GM12874 (cell line): ENCODE data around the gene NHERF2.

Experiments used
- CTCF ChIP-seq: IDR thresholded peaks from 2 replicates; pipeline ENCODE4 v1.5.1; 2011; ENCODE audit warnings: low read depth, mild to moderate bottlenecking, control low read depth, low read length, moderate library complexity; ENCODE audit not compliant: insufficient read depth

NHERF2 gene

GRCh38 chr16:1991948-1992703, 34.6 kb upstream of the NHERF2 start:
- no peak for TF ChIP-seq CTCF

GRCh38 chr16:1992704-1993317, 33.9 kb upstream of the NHERF2 start:
- TF ChIP-seq CTCF: no peak

DNA sequence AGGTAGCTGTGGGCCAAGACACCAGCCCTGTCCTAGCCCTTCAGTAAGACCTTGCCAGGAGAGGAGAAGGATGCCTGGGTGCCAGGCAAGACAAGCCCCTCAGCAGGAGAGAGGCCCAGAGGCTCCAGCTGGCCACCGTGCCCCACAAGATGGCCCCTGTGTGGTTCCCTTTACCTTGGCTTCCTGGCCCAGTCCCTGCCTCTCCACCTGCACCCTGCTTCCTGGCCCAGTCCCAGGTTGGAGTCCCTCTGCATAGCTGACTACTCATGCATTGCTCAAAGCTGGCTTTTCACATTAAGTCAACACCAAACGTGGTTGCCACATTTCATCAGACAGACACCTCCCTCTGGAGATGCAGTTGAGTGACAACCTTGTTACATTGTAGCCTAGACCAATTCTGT, 33.0 kb upstream of the NHERF2 start:
- no peak for TF ChIP-seq CTCF

DNA sequence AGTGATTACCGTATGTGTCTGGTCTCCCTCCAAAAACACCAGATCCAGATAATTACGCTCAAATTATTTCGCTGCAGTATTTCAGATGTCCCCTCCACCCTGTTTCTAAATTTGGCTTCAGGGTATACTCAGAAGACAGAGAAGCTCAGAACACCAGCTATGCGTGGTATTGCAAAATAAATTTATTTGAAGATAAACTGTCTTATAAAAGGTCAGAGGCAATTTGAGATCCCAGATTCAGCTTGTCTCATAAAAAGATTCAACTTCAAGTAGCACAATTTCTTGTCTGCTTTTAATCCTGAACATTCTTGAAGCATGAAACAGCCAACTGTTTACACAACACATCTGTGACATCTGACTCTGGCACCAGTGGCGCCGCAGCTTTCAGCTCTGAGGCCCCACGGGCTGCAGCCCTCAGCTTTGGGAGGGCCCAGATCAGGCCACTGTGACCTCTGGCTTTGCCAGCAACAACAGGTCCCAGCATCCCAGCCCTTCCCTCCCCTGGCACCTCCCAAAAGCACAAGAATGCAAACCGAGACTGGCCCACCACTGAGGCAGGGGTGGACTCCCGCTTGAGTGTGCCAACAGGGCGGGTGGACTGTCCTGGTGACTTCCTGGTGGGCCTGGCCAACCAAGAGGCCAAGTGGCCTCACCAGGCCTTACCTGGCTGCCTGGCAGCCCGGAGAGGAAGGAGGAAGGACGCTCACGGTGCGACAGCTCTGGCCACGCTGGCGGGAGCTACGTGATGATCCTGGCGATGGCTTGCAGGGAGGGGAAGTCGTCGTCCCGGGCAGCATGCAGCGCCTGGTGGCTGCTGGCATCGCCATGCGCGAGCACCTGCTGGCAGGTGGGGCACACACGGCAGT, 29.0 kb upstream of the NHERF2 start:
- TF ChIP-seq CTCF: no peak

- TF ChIP-seq CTCF: no peak
Measured at GRCh38 chr16:1998360-1998835, 28.3 kb upstream of the NHERF2 start.

DNA sequence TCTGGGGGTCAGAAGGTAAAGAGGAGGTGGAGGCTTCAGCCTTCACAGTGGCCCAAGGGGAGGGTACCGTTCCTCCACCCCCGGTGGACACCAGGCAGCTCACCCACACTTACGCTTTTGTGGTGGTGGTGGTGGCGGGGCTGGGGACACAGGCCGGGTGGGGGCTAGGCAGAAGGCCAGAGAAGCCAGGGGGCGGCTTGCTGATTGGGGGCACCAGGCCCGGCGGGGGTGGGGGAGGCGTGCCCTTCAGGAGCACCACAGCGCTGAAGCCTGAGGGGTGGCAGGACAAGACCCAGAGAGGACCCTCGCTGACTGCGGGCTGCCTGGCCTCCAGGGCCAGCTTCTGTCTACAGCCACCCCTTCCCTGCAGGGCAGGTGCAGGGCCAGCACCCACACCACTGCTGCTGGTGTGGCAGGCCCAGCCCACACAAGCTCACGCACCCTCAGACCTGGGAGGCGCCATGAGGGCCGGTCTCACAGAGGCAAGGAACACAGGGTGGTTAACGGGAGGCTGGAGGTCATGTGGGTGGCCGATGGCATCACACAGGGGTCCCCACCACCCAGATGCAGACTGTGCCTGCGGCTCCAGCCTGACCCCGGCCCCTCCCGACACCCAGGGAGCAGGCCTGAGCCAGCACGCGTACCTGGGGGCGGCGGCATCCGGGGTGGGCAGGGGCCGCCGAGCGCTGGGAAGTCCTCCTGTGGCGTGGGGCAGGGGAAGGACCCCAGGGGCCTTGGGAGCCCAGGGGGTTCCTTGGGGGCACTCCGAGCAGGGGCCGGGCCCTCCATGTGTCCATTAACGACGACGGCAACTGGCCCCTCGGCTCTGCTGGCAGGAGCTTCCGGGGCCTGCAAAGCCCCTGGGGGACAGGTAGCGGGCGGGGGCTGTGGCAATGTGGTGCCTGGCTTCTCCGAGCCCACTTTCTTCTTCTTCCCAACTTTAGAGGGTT, 27.6 kb upstream of the NHERF2 start:
- no peak for TF ChIP-seq CTCF
